HG03432 (cell line): ENCODE results near the gene SERAC1.

ENCODE experiments used
- ATAC-seq: cut with Tn5 transposase; IDR thresholded peaks from one replicate; pipeline ENCODE4 v1.9.1; 2021; ENCODE audit warnings: mild to moderate bottlenecking, moderate library complexity; ENCODE audit not compliant: unreplicated experiment

SERAC1 gene

DNA sequence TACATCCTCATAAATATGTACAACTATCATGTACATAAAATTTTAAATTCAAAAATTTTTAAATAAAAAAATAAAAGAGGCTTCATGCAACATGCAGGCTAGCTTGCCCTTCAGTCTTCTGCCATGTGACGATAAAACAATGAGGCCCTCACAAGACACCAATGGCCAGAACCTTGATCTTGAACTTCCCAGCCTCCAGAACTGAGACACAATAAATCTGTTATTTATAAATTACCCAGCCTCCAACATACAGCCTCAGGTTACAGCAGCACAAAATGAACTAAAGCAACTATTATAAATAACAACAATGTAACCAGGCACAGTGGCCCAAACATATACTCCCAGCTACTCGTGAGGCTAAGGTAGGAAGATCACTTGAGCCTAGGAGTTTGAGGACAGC, 42.8 kb downstream of the SERAC1 start:
- no peak for ATAC-seq

GRCh38 chr6:158124288-158124687, 43.8 kb downstream of the SERAC1 start:
- ATAC-seq: no peak

- no peak for ATAC-seq
Measured at GRCh38 chr6:158122048-158122447, 46.0 kb downstream of the SERAC1 start.

DNA sequence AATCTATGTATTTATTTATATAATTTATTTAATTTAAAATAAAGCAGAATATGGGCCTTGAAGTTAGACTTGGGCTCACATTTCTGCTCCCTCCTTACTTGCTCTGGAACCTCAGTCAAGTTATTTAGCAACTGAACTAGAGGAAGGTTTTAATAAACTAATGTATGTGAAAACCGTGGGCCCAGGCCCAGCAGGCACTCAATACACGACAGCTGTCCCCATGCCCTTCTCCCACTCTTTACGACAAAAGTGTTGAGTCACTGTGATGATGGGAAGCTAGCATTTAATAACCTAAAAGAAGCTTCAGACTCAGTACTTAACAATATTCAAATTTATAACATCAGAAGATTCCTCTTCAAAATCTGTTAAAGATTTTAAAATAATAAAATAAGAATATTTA, 46.7 kb downstream of the SERAC1 start:
- ATAC-seq: no peak

GRCh38 chr6:158118886-158119285, 49.2 kb downstream of the SERAC1 start:
- no peak for ATAC-seq

- no peak for ATAC-seq
Measured at GRCh38 chr6:158115508-158115907, 52.6 kb downstream of the SERAC1 start.

DNA sequence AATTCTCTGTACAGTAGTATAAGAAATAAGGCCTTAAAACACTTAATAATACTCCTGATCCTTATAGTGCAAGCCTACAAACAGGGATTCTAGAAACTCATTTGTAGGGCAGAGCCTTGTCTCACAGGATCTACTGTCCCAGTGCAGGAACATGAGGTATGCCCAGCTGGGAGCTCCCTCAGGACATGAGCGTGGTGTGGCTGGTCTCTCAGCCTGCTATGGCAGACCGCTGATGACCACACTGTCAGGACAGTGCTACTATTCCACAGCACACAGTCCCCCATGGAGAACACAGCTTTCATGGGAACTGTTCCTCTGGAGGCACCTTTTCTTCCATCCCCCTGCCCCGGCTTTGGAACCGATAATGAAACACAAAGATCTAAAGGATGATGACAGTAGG, 53.0 kb downstream of the SERAC1 start:
- ATAC-seq: no peak

DNA sequence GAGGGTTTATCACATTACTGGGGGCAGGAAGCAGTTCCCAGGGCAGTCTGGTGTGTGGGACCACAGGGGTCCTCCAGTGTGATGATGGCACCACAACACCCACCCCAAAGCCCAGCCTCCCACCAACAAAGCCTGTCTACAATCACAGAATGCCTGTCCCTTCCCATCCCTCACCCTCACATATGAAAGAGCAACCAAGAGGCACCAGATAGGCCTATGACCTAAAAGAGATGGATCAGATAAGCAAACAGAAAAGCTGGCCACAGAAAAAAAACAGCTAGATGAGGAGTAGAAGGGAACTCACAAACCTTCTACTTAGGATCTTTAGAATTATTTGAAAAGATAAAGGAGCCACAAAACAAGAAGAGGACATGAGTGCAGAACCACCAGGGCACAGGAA, 54.3 kb downstream of the SERAC1 start:
- ATAC-seq: no peak

- ATAC-seq: no peak
Measured at GRCh38 chr6:158111987-158112386, 56.1 kb downstream of the SERAC1 start.

GRCh38 chr6:158110986-158111385, 57.1 kb downstream of the SERAC1 start:
- no peak for ATAC-seq

GRCh38 chr6:158109748-158110147, 58.3 kb downstream of the SERAC1 start:
- ATAC-seq: no peak

DNA sequence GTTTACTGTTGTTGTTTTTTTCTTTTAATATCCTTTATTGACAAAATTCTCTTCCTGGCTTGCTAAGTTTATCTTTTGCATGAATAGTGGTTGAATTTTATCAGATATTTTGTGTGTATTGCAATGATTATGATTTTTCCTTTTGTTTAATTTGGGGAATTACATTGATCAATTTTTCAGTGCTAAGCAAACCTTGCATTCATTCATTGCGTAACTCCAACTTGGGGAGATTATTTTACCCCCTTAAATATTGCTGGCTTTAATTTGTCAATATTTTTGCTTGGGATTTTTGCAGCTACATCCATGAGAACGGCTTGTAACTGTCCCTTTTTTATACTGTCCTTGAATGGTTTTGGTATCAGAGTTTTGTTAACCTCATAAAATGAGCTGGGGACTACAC, 63.4 kb downstream of the SERAC1 start:
- ATAC-seq: no peak

DNA sequence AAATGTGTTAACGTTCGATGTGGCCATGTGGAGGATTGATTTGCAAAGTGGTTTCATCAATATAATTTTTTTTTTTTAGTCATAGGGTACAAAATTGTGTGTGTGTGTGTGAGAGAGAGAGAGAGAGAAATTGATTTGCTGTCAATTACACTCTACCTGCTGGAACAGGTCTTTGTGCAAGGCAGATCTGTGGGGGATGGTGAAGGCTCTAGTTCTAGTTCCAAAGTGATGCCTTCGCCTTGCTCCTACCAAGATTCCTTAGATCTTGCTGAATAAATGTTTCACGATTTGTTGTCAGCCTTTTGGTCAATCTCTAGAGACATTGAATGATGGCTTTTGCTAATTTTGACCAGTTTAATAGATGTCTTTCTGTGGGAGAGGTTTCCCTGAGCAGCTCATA, 64.8 kb downstream of the SERAC1 start:
- ATAC-seq: no peak

DNA sequence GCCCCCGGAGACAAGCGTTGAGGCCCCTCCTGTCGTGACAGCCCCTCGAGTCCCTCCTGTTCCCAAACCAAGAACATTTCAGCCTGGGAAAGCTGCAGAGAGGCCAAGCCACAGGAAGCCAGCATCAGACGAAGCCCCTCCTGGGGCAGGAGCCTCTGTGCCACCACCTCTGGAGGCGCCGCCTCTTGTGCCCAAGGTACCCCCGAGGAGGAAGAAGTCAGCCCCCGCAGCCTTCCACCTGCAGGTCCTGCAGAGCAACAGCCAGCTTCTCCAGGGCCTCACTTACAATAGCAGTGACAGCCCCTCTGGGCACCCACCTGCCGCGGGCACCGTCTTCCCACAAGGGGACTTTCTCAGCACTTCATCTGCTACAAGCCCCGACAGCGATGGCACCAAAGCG, 72.4 kb downstream of the SERAC1 start:
- ATAC-seq: no peak

DNA sequence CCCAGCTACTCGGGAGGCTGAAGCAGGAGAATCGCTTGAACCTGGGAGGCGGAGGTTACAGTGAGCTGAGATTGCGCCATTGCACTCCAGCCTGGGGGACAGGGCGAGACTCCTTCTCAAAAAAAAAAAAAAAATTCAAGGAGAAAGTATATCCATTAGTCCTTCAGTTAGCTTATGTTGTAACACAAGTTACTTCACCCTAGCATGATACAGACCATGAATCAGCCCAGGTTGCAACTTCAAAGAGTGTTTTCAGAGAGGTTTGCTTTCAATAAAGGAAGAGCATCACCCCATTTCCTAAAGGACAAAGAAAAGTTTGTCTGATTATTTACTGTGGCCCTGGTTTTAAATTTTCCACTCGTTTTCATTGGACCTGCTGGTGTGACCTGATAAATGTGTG, 73.0 kb downstream of the SERAC1 start:
- ATAC-seq: no peak

GRCh38 chr6:158092806-158093205, 75.3 kb downstream of the SERAC1 start:
- ATAC-seq: no peak

- ATAC-seq: no peak
Measured at GRCh38 chr6:158087224-158087867, 80.7 kb downstream of the SERAC1 start.

- peak; percentile 14 for ATAC-seq
Measured at GRCh38 chr6:158086504-158087223, 81.4 kb downstream of the SERAC1 start.

DNA sequence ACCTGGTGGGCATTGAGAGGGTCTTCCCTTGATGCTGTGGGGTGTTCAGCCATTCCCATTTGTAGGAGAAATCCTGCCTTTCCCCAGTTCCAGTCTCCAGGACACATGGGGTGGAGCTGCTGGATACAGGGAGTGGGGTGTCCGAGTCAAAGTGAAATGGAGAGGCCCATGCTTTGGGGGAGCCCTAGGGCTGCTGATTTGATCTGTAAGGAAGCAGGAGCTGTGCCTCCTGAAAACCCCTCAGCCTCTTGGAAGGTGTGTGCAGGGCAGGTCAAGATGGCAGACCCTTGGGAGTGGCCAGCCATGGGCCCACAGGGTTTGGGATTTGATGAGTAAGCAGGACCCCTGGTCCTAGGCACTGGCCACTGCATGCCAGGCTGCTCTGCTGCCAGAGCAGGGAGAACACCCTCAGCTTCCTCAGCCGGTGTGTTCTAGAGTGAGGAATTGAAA, 82.0 kb downstream of the SERAC1 start:
- peak; percentile 75 for ATAC-seq

- ATAC-seq: no peak
Measured at GRCh38 chr6:158085261-158086053, 82.6 kb downstream of the SERAC1 start.

DNA sequence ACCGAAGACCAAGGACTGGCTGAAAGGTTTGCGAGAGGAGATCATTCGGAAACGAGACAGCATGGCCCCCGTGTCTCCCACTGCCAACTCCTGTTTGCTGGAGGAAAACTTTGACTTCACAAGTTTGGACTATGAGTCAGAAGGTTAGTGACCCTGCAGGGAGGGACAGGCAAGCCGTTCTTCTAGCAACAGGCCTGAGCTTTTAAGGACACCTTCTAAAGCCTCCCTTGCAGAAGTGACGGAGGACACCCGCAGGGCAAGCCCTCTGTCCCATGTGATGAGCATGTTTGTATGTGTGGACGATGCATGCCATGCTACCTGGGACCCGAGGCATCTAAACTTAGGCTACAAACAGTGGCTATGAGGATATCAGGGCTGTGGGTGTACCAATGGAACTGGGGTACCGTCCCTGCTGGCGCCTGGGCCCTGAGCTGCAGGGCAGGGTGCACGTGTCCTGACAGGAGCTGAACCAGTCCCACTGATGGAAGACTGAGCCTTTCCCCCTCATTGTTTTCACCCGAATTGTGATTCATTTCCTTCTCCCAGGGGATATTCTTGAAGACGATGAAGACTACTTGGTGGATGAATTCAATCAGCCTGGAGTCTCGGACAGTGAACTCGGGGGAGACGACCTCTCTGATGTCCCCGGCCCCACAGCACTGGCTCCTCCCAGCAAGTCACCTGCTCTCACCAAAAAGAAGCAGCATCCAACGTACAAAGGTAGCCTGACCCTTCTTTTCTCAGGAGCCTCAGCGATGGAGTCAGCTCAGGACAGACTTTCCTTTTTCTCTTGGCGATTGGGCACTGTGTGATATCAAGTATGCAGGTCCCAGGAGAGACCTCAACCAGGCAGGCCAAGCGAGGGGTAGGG, 84.4 kb downstream of the SERAC1 start:
- no peak for ATAC-seq
